Suppressor macrophage (primary cell): ENCODE results near the gene ANKMY1.
"Not testable (repeated sequence)": the region's sequence is repeated elsewhere in the genome, so short reads cannot be mapped to it uniquely, and the experiment has no call there.

Experiments used
- DNase-seq, 4 experiments: peaks; one replicate each; pipeline ENCODE4 v3.0.0-alpha.2; 2020 to 2022

Gene ANKMY1

DNA sequence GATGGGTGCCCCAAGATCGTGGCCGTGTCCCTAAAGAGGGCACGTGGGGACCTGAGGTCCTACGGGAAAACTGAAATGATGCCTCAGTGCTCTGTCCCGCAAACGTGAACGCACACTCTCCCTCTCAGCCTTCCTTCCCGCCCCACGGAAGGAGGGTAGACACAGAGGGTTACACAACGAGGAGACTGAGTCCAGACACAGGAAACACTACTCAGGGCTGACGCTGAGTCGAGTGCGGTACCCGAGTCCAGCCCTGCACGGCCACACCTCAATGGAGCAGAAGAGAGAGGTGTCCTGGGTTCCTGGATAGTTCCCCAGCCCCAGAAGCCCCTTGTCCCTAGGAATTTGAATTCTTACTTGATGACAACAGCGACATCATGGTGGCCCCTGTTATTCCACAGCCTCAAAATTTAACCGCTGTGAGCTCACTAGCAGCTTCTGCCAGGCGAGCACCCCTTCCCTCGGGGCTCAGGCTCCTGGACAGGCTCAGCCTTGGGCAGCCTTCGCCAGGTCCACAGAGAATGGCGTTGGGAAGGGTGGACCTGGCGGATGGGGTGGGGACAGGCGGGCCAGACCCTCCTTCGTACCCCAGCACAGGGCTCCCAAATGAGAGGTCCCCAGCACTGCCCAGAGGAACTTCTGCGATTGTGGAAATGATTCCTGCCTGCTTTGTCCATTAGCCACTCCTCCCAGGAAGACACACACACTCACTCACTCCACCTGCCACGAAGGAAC is 9.5 kb upstream of the ANKMY1 start:
- peak in 3 of 4 experiments; percentile 41 to 43 (median 43) for DNase-seq

DNA sequence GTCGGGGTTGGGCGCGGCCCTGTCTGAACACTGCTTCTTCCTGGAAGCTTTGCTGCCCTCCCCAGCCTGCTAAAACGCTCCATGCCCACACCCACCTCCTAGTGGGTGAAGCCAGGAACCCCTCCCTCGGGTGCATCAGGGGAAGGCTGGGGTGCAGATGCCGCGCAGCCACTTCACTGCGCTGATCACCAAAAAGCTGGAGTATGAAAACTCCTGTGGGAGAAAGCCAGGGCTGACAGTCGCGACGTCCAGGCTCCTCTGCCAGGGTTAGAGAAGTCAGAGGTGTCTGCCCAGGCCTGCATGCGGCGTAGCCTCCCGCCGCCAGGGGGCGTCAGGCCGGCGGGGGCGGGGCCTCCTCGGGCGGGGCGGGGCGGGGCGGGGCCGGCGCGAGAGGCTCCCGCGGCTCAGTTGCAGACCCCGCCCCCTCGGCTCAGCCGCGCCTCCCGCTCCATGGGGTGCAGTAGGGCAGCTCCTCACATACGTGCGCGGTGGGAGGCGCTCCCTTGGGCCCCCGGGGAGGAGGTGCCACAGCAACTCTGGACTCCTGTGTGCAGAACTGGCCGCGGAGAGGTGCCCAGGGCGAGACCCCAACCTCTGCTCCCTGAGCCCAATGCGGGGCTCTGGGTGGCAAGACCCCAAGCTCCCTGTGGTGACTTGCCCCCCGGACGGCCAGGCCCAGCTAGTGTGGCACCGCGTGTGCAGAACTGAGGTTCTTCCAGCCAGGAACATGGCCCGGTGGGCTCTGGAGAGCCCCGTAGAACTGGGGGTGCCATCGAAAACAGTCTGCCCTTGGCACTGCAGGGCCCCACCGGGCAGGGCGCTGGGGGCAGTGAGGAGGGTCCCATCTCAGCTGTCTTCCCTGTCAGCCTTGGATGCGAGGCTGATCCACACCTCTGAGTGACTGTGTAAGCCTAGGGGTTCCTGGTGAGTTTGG is 8.7 kb upstream of the ANKMY1 start:
- DNase-seq, result peak; percentile 96 to 98 (median 97)

GRCh38 chr2:240565333-240566202 is 7.8 kb upstream of the ANKMY1 start:
- DNase-seq, result peak; percentile 88 to 94 (median 94)

GRCh38 chr2:240564561-240565332 is 7.0 kb upstream of the ANKMY1 start:
- DNase-seq, result peak in 2 of 4 experiments; percentile 27 to 42

- DNase-seq, result no peak
These were observed 6.3 kb upstream of the ANKMY1 start for GRCh38 chr2:240563951-240564560.

- not testable (repeated sequence) for DNase-seq
These were observed 5.4 kb upstream of the ANKMY1 start for GRCh38 chr2:240563231-240563630.

DNA sequence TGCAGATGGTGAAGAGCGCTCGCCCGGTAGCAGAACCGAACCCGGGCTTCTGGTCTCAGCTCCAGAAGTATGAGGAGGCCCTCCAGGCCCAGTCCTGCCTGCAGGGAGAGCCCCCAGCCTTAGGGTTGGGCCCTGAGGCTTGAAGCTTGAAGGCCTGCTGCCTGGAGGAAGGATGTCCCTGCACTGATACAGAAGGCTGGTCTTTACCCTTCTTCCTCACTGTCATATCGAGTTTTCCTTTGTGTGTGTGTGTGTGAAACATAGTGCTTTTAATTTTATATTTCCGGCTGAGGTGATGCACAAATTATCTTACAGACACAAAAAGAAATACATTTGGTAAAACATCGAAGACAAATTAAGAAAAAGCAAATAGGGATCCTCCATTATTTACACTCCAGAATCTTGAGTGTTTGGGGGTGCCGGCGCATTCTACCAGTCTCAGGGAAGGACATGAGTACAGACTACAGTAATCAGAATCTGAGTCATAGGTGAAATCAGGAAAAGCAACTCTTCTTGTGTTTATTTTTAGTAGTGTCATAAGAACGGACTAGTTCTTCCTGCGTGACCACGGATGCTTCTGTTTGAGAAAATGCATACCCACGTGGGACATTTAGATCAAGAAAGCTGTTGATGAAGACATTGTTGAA is 3.7 kb upstream of the ANKMY1 start:
- peak; percentile 71 to 90 (median 80) for DNase-seq

DNA sequence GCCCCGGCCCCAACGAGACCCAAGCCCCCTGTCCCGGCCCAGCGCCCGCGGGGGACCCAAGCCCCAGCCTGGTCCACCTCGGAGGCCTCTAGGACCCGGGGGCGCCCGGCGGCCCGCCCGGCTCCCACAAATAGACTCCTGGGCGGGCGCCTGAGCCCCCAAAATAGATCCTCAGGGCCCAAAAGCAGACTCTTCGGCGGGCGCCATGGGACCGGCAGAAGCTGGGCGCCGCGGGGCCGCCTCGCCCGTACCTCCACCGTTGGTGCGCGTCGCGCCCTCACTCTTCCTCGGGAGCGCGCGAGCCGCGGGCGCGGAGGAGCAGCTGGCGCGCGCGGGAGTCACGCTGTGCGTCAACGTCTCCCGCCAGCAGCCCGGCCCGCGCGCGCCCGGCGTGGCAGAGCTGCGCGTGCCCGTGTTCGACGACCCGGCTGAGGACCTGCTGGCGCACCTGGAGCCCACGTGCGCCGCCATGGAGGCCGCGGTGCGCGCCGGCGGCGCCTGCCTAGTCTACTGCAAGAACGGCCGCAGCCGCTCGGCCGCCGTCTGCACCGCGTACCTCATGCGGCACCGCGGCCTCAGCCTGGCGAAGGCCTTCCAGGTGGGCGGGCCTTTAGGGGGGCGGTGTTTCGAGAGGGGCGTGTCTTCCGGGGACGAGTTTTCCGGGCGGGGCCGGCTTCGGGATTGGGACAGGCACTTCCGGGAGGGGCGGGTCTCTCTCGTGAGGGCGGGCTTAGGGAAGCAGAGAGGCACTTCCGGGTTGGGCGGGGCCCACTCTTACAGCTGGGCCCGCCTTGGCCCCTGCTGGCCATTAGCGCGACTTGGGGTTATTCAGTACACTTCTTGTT is 2.9 kb upstream of the ANKMY1 start:
- DNase-seq, result peak; percentile 99 to 100 (median 99)

- peak; percentile 98 to 99 (median 98) for DNase-seq
These were observed 2.3 kb upstream of the ANKMY1 start, which contains the start of gene DUSP28 for GRCh38 chr2:240560084-240560479. TSS of gene DUSP28 (plus strand) at chr2:240560357. CDS start at chr2:240560685, 328 bp downstream.

- DNase-seq, result no peak
These were observed 1.5 kb upstream of the ANKMY1 start for GRCh38 chr2:240559286-240559685.

DNA sequence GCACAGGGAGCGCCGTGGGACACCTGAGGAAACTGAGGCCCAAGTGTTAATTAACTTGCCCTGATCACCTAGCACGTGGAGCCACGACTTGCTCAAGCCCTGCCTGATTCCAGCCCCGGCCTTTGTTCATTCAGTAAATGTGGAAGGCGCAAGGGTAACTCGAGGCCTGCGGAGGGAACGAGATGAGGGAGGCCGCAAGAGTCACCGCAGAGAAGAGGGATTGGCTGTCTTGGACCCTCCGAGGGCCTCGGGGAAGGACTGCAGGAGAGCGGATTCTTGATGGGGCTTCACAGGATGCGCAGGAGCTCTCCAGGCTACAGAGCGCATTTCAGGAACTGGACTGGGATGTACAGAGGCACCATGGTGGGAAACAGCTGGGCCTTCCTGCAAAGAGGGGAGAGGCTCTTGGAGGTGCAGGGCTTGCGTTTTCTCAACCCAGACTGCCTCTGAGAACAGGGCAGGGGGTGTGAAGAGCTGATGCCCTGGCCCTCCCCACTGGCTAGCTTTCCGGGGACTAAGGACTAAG is 511 bp upstream of the ANKMY1 start:
- no peak for DNase-seq

- no peak for DNase-seq
These were observed 562 bp downstream of the ANKMY1 start for GRCh38 chr2:240557101-240557751.

DNA sequence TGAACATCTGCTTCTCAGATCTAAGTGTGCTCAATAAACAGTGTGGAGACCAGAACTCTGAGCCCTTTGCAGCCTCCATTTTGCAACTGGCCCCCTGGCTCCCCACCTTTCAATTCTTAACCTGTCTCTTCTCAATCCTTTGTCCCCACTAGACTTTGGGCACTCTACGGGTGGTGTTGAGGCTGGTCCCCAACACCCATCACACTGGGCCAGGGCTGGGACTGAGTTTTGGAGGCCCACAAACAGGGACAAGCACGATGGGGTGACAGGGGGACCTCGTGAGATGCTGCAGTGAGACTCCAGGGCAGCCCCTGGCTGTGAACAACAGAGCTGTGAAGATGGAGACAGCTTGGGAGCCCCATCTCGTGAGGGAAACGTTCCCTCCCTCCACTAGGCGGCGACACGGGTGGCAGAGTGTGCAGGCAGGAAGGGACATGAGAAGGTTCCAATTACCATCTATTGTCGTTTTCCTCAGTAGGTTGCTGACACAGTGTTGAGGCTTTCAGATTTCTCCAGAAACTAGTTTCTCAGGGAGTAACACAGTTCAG is 1.2 kb downstream of the ANKMY1 start:
- DNase-seq, result peak; percentile 33 to 71 (median 52)

DNA sequence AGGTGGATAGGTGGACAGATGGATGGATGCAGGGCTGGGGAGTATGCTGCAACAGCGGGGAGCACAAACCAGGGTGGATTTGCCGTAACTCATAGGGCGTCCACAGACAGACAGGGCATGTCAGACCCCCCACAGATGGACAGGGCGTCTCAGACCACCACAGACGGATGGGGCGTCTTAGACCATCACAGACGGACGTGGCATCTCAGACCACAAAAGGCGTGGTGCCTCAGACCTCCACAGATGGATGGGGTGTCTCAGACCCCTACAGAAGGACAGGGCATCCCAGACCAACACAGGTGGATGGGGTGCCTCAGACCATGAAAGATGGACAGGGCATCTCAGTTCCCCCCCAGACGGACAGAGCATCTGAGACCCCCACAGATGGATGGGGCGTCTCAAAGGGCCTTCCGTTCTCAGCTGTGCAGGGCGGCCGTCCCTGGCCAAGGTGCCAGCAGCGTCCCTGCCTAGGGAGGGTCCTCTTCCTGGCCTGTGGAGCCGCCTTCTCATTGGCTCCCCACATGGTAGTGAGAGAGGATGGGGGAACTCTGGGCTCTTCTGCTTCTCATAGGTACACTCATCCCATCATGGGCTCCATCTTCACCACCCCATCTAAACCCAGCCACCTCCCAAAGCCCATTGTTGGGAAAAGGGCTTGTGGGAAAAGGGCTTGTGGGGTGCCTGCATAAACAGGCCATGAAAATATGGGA is 2.1 kb downstream of the ANKMY1 start:
- DNase-seq, result no peak

DNA sequence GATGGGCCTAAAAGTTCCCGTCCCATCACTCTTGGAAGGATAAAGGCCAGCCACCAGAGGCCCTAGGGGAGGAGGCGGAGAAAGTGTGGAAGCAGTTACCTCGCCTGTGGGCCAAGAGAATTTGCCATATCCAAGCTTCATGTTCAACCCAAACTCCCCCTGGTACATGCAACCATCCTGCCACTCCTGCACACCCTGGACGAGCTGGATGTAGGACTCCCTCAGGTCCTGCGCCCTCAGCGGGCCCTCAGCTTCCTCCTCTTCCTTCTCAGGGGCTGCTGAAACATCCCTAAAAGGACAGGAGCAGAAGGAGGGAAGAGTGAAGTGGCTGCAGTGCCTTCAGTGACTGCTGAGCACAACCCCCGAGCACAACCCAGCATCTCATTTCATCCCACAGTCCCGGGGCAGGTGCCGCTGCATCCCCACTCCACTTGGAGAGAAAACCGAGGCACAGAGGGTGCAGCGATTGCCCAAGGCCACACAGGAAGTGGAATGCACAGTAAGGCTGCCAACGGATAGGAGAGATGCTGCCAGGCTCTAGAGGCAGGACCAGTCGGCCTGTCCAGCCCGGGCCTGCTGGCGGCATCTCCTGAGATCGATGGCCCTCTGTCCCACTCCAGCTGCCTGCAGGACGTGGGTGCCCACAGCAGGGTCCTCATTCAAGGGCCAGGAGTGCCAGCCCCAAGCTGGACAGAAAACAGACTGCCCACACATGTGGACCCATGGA is 2.9 kb downstream of the ANKMY1 start:
- no peak for DNase-seq

DNA sequence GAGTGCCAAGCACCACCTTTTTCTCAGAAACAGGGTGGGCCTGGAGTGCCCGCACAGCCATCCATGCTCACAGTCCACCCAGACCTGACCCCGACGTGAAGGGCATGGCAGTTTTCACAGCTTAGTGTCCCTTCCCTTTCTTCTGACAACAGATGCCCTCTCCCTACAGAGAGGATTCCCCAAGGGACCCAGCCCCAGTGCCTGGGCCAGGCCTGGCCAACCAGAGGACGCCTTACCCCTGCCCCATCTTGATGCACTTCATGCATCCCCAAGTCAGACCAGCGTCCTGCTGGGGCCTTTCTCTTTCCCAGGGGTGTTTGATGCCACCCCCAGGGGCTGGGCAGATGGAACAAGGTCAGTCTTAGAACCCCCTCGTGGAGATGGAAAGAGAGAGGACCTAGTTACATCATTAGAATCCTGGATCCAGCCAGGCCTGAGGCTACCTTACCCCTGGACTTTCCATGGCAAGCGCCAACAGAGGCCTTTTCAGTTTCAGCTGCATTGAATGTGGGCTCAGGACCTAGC is 3.8 kb downstream of the ANKMY1 start:
- DNase-seq, result no peak

DNA sequence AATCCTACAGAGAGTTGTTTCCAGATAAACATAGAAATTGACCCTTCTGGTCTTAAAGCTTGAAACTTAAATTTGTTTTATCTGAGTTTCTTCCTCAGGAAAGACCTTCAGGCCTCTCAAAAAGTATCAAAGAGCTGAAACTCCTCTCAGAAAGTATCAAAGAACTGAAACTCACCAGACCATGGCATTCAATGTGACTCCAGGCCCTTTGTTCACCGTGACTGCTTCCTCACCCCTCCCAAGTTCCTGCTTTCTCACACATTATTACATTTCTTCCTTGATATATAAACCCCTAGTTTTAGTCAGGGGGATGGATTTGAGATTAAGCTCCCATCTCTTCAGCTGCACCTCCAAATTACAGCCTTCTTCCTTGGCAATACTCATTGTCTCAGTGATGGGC is 6.0 kb downstream of the ANKMY1 start:
- no peak for DNase-seq
